T-helper 2 cell treated with Interferon-gamma antibody and Interleukin-4, amounts not matched to agents 100 ng/mL and 5 ng/mL, for 36 hours (primary cell): Measurements from ENCODE around the gene PANK2. TPM values are rescaled to one million over a fixed set of nuclear protein-coding genes. Genes with fewer than 3 reads are reported as not detected.
"Not testable (repeated sequence)": the region's sequence is repeated elsewhere in the genome, so short reads cannot be mapped to it uniquely, and the experiment has no call there.

ENCODE experiments used
- intact Hi-C: fragments of 100-400 bp; cut with micrococcal nuclease; formaldehyde crosslinking; loops from one replicate; pipeline ENCODE4 v1.15.1; 2023
- total RNA-seq: library from RNA; stranded (reverse); gene quantifications from 2 replicates; pipeline ENCODE4 v1.2.3, GENCODE V29; 2022

Gene PANK2
- total RNA-seq, 1 donor from 2014 or later: 58.5 TPM

- intact Hi-C loops: no loop called here
Measured at GRCh38 chr20:3869839-3870634, 19.1 kb upstream of the PANK2 start.

- intact Hi-C loops: no loop called here
Measured at GRCh38 chr20:3871550-3872265, 17.5 kb upstream of the PANK2 start.

GRCh38 chr20:3873507-3873906 is 15.7 kb upstream of the PANK2 start:
- intact Hi-C loops: no loop called here

- intact Hi-C loops: no loop called here
Measured at GRCh38 chr20:3874194-3874844, 14.9 kb upstream of the PANK2 start.

- intact Hi-C loops: no loop called here
Measured at GRCh38 chr20:3875378-3875974, 13.7 kb upstream of the PANK2 start.

- intact Hi-C loops: no loop called here
Measured at GRCh38 chr20:3876000-3876399, 13.2 kb upstream of the PANK2 start.

- intact Hi-C loops: no loop called here
Measured at GRCh38 chr20:3876676-3877075, 12.5 kb upstream of the PANK2 start.

GRCh38 chr20:3878921-3879274 is 10.3 kb upstream of the PANK2 start:
- intact Hi-C loops: not testable (repeated sequence)

GRCh38 chr20:3885715-3886114 is 3.5 kb upstream of the PANK2 start:
- intact Hi-C loops: loop anchor here (5.0 kb wide), 1 partner anchor 97 kb away; no protein-coding TSS in a partner anchor

GRCh38 chr20:3887876-3888620 is 1.1 kb upstream of the PANK2 start:
- intact Hi-C loops: loop anchor here (2.0 to 5.0 kb wide), 4 partner anchors 19 to 94 kb away; partner anchors contain the start of genes CDC25B and MAVS

GRCh38 chr20:3889489-3890397 is 556 bp downstream of the PANK2 start:
- intact Hi-C loops: loop anchor here (1.0 to 10.0 kb wide), 9 partner anchors 17 to 193 kb away; partner anchors contain the start of genes ADISSP, AP5S1, CDC25B and MAVS

GRCh38 chr20:3890398-3890751 is 1.2 kb downstream of the PANK2 start:
- intact Hi-C loops: loop anchor here (10.0 kb wide), 1 partner anchor 124 kb away; the partner anchor contains the start of gene RNF24

GRCh38 chr20:3890999-3891929 is 2.1 kb downstream of the PANK2 start:
- intact Hi-C loops: loop anchor here (10.0 kb wide), 1 partner anchor 124 kb away; the partner anchor contains the start of gene RNF24

- intact Hi-C loops: loop anchor here (10.0 kb wide), 1 partner anchor 120 kb away; the partner anchor contains the start of gene RNF24
Measured at GRCh38 chr20:3894796-3895195, 5.6 kb downstream of the PANK2 start.

- intact Hi-C loops: loop anchor here (10.0 kb wide), 1 partner anchor 118 kb away; the partner anchor contains the start of gene RNF24
Measured at GRCh38 chr20:3896302-3896701, 7.1 kb downstream of the PANK2 start.

GRCh38 chr20:3896853-3897583 is 7.8 kb downstream of the PANK2 start:
- intact Hi-C loops: loop anchor here (10.0 kb wide), 1 partner anchor 118 kb away; the partner anchor contains the start of gene RNF24

- intact Hi-C loops: loop anchor here (10.0 kb wide), 1 partner anchor 117 kb away; the partner anchor contains the start of gene RNF24
Measured at GRCh38 chr20:3898181-3898580, 9.0 kb downstream of the PANK2 start.
